CD4-positive, alpha-beta T cell treated with Interleukin-12 subunit alpha and Interleukin-12 subunit beta, for 1 hour (primary cell): ENCODE results near the gene COL4A3.
A peak's percentile ranks its signal among the peaks of the same experiment; 100 is the strongest.
"Not testable (repeated sequence)": the region's sequence is repeated elsewhere in the genome, so short reads cannot be mapped to it uniquely, and the experiment has no call there.

ENCODE experiments used
- DNase-seq: peaks from one replicate; pipeline ENCODE4 v3.0.0-alpha.2; 2020

COL4A3 gene

GRCh38 chr2:227160164-227160563, 4.3 kb upstream of the COL4A3 start:
- no peak for DNase-seq

GRCh38 chr2:227161947-227162346, 2.5 kb upstream of the COL4A3 start:
- no peak for DNase-seq

- no peak for DNase-seq
These were observed 883 bp upstream of the COL4A3 start for GRCh38 chr2:227163485-227163997.

GRCh38 chr2:227164763-227165291, 403 bp downstream of the COL4A3 start:
- DNase-seq: peak; percentile 1

- DNase-seq: not testable (repeated sequence)
These were observed 7.4 kb downstream of the COL4A3 start for GRCh38 chr2:227171779-227172178.

GRCh38 chr2:227177592-227178336, 13.3 kb downstream of the COL4A3 start:
- DNase-seq: no peak

- DNase-seq: no peak
These were observed 15.7 kb downstream of the COL4A3 start for GRCh38 chr2:227179988-227180685.

GRCh38 chr2:227180770-227181169, 16.3 kb downstream of the COL4A3 start:
- DNase-seq: no peak

GRCh38 chr2:227182765-227183164, 18.3 kb downstream of the COL4A3 start:
- DNase-seq: no peak

GRCh38 chr2:227183657-227184367, 19.4 kb downstream of the COL4A3 start:
- no peak for DNase-seq

- no peak for DNase-seq
These were observed 21.3 kb downstream of the COL4A3 start for GRCh38 chr2:227185615-227186232.

GRCh38 chr2:227186751-227187150, 22.3 kb downstream of the COL4A3 start:
- no peak for DNase-seq

- DNase-seq: no peak
These were observed 23.9 kb downstream of the COL4A3 start for GRCh38 chr2:227188292-227188691.

- DNase-seq: no peak
These were observed 26.9 kb downstream of the COL4A3 start for GRCh38 chr2:227191367-227191766.

- no peak for DNase-seq
These were observed 28.1 kb downstream of the COL4A3 start for GRCh38 chr2:227192491-227192890.

- no peak for DNase-seq
These were observed 29.8 kb downstream of the COL4A3 start for GRCh38 chr2:227194219-227194618.

- DNase-seq: no peak
These were observed 34.4 kb downstream of the COL4A3 start for GRCh38 chr2:227198866-227199265.

- DNase-seq: no peak
These were observed 37.3 kb downstream of the COL4A3 start for GRCh38 chr2:227201771-227202170.

GRCh38 chr2:227204452-227204851, 40.0 kb downstream of the COL4A3 start:
- DNase-seq: no peak

GRCh38 chr2:227205701-227206100, 41.3 kb downstream of the COL4A3 start:
- DNase-seq: no peak

GRCh38 chr2:227206406-227206805, 42.0 kb downstream of the COL4A3 start:
- no peak for DNase-seq

- no peak for DNase-seq
These were observed 43.1 kb downstream of the COL4A3 start for GRCh38 chr2:227207573-227207972.

- DNase-seq: no peak
These were observed 50.2 kb downstream of the COL4A3 start for GRCh38 chr2:227214622-227215041.
